ENCODE results near the gene NENF. TPM values are rescaled to one million over a fixed set of nuclear protein-coding genes. Genes with fewer than 3 reads are reported as not detected.

The NENF gene
- total and polyA plus RNA-seq, 2 donors (not counting 1 experiment from before 2014, with no cell fraction given): 10.6 to 20.3 TPM

- POLR2A ChIA-PET: interaction anchor here (0.9 kb wide), 1 partner anchor 417 kb away, joined by 3 read pairs; the partner anchor contains the start of genes DTL and INTS7
Measured at GRCh38 chr1:212452323-212453155, 19.8 kb downstream of the NENF start.

More at GRCh38 chr1:212452323-212453155, 19.8 kb downstream of the NENF start:
- H3K79me2 ChIP-seq (ENCODE audit: control insufficient read depth, insufficient read depth, low read length): no peaks in the 10 kb centered on the region
- no peak overlapping the region for H3K4me2 ChIP-seq (replicated peaks; ENCODE audit: low read depth, low read length, poor library complexity, severe bottlenecking)
- no peaks in the 10 kb centered on the region for H4K20me1 ChIP-seq (ENCODE audit: control insufficient read depth, insufficient read depth, low read length, poor library complexity, severe bottlenecking)
- CTCF ChIA-PET: interaction anchor here (0.9 to 8.2 kb wide), 6 partner anchors 25 to 439 kb away, joined by 3 to 364 read pairs (median 4); no protein-coding TSS in a partner anchor
- no peak overlapping the region for H3K4me3 ChIP-seq (ENCODE audit: control extremely low read depth in 1 of 5, extremely low read depth in 1 of 5, insufficient read depth in 1 of 5, low read depth in 2 of 5, low read length in 4 of 5)
- whole genome bisulfite sequencing (ENCODE audit: insufficient coverage): 37% methylated on average over 7 of the region's 15 CpGs
- no peak overlapping the region for H2AFZ ChIP-seq (ENCODE audit: insufficient read depth, low read depth, low read length, poor library complexity, severe bottlenecking)
- H3K4me1 Mint-ChIP-seq: no peaks in the 10 kb centered on the region
- no peaks in the 10 kb centered on the region for H3K36me3 ChIP-seq (replicated peaks in 1 of 2; ENCODE audit: control extremely low read depth in 1 of 2, control insufficient read depth in 1 of 2, extremely low read depth in 1 of 2, insufficient read depth in 2 of 2, low read length in 1 of 2)
- no peak overlapping the region for H3K27ac ChIP-seq (ENCODE audit: low read length in 2 of 2)
- H3K9ac ChIP-seq (ENCODE audit: low read length): no peak overlapping the region
- intact Hi-C loops (cut with micrococcal nuclease): no loop called here
- H3K27me3 Mint-ChIP-seq: no peaks in the 10 kb centered on the region
- no peak for DNase-seq
- H3K9me3 ChIP-seq (ENCODE audit: control extremely low read depth in 1 of 3, control insufficient read depth in 2 of 3, insufficient read depth in 1 of 3, low read length in 2 of 3): no peaks in the 10 kb centered on the region
- ATAC-seq (ENCODE audit: low read depth): no peak
- peaks cover 0 to 6% of the 10 kb centered on the region in 2 donors for H3K4me1 ChIP-seq (ENCODE audit: control insufficient read depth in 2 of 2, insufficient read depth in 2 of 2, low read length in 2 of 2)
- H3K27ac Mint-ChIP-seq: no peak overlapping the region
- H3K27me3 ChIP-seq (replicated peaks in 1 of 4; ENCODE audit: control extremely low read depth in 1 of 4, control insufficient read depth in 3 of 4, insufficient read depth in 4 of 4, low read length in 3 of 4): peaks cover 0 to 2% (median 0%) of the 10 kb centered on the region in 4 experiments
- H3K4me3 Mint-ChIP-seq: no peak overlapping the region
- TF ChIP-seq EZH2 (IDR thresholded peaks at IDR 0.05; ENCODE audit: borderline replicate concordance, insufficient read depth, low read depth, low read length, poor library complexity, severe bottlenecking) (no peak), CTCF (IDR thresholded peaks at IDR 0.05) (no peak)
- no peaks in the 10 kb centered on the region for H3K9me3 Mint-ChIP-seq (ENCODE audit: insufficient read depth)
